IMR-90 (cell line): Measurements from ENCODE around the gene URI1. TPM values are rescaled to one million over a fixed set of nuclear protein-coding genes. Genes with fewer than 3 reads are reported as not detected.
A peak's percentile ranks its signal among the peaks of the same experiment; 100 is the strongest.

Experiments
- ATAC-seq: fragments of 200-7000 bp; cut with Tn5 transposase; 2 replicates; pipeline ENCODE4 v1.9.1; 2020; ENCODE audit warnings: low read depth, mild to moderate bottlenecking, moderate library complexity
- BruUV-seq: library from RNA; stranded (reverse); fragments of 400-500 nt; replicated peaks from 2 replicates; lab custom pipeline; 2021; lab: Mats Ljungman, UMichigan
- CTCF ChIA-PET: fragments of 300-600 bp; formaldehyde crosslinking; extraction: SDS; loops from one replicate; lab custom pipeline; 2021; ENCODE audit warnings: antibody characterized with exemption; lab: Yijun Ruan, JAX
- POLR2A ChIA-PET: fragments of 300-600 bp; sonication (Branson Sonifier 250); formaldehyde crosslinking; loops from one replicate; lab custom pipeline; 2022; ENCODE audit warnings: antibody characterized with exemption; ENCODE audit not compliant: unreplicated experiment; lab: Charles Lee
- DNase-seq: peaks from one replicate; pipeline ENCODE4 v3.0.0; 2013
- H2AFZ ChIP-seq: replicated peaks from 2 replicates; pipeline ENCODE3; 2013; ENCODE audit warnings: low read length, mild to moderate bottlenecking; ENCODE audit not compliant: poor library complexity
- H2AK5ac ChIP-seq: 2 replicates; pipeline ENCODE4 v1.6.1; 2013; ENCODE audit warnings: low read depth, low read length, inconsistent platforms
- H2AK9ac ChIP-seq: replicated peaks from 2 replicates; pipeline ENCODE3; 2013; ENCODE audit warnings: mild to moderate bottlenecking, low read depth, low read length, moderate library complexity; ENCODE audit not compliant: poor library complexity
- H2BK120ac ChIP-seq: 2 replicates; pipeline ENCODE4 v1.6.1; 2013; ENCODE audit warnings: low read depth, low read length, inconsistent platforms
- H2BK15ac ChIP-seq: 3 replicates; pipeline ENCODE4 v1.6.1; 2013; ENCODE audit warnings: low read depth, low read length, inconsistent platforms
- H2BK20ac ChIP-seq: 2 replicates; pipeline ENCODE4 v1.6.1; 2013; ENCODE audit warnings: low read depth, mild to moderate bottlenecking, inconsistent platforms, low read length, moderate library complexity
- H2BK5ac ChIP-seq: 2 replicates; pipeline ENCODE4 v1.6.1; 2013; ENCODE audit warnings: mild to moderate bottlenecking, low read depth, low read length, inconsistent platforms; ENCODE audit not compliant: poor library complexity, severe bottlenecking
- H3K14ac ChIP-seq: replicated peaks from 2 replicates; pipeline ENCODE4 v1.6.1; 2013; ENCODE audit warnings: low read depth, low read length, inconsistent platforms
- H3K18ac ChIP-seq: 2 replicates; pipeline ENCODE4 v1.6.1; 2013; ENCODE audit warnings: low read depth, low read length, control low read depth
- H3K23ac ChIP-seq: 2 replicates; pipeline ENCODE4 v1.6.1; 2013; ENCODE audit warnings: low read depth, low read length, inconsistent platforms
- H3K27ac ChIP-seq: 2 replicates; pipeline ENCODE4 v1.5.1; 2013; ENCODE audit warnings: mild to moderate bottlenecking, control low read depth, low read length; ENCODE audit not compliant: insufficient read depth
- H3K27me3 ChIP-seq: 2 replicates; pipeline ENCODE4 v1.6.1; 2013; ENCODE audit warnings: low read length; ENCODE audit not compliant: control insufficient read depth, insufficient read depth
- H3K36me3 ChIP-seq: 2 replicates; pipeline ENCODE4 v1.6.1; 2013; ENCODE audit warnings: low read length, mixed read lengths; ENCODE audit not compliant: control insufficient read depth, insufficient read depth
- H3K4ac ChIP-seq: 2 replicates; pipeline ENCODE4 v1.6.1; 2013; ENCODE audit warnings: low read depth, low read length, inconsistent platforms
- H3K4me1 ChIP-seq: 2 replicates; pipeline ENCODE4 v1.6.1; 2013; ENCODE audit warnings: low read length, mixed read lengths; ENCODE audit not compliant: control insufficient read depth, insufficient read depth
- H3K4me2 ChIP-seq: 2 replicates; pipeline ENCODE4 v1.6.1; 2013; ENCODE audit warnings: low read depth, mild to moderate bottlenecking, control low read depth, low read length, moderate library complexity
- H3K4me3 ChIP-seq: 2 replicates; pipeline ENCODE4 v1.5.1; 2013; ENCODE audit warnings: low read depth, mild to moderate bottlenecking, control low read depth, low read length, moderate library complexity; ENCODE audit not compliant: insufficient read depth
- H3K56ac ChIP-seq: 2 replicates; pipeline ENCODE4 v1.6.1; 2013; ENCODE audit warnings: low read length, inconsistent platforms; ENCODE audit not compliant: insufficient read depth; ENCODE audit errors: extremely low read depth
- H3K79me1 ChIP-seq, 2 experiments: 2 replicates each; pipeline ENCODE4 v1.6.1; 2013; ENCODE audit warnings: low read length in 2 of 2, inconsistent platforms in 1 of 2, low read depth in 1 of 2
- H3K9ac ChIP-seq: 2 replicates; pipeline ENCODE4 v1.6.1; 2013; ENCODE audit warnings: low read depth, low read length, control low read depth
- H3K9me1 ChIP-seq: 2 replicates; pipeline ENCODE4 v1.6.1; 2013; ENCODE audit warnings: low read length, inconsistent platforms; ENCODE audit not compliant: insufficient read depth
- H3K9me3 ChIP-seq: 2 replicates; pipeline ENCODE4 v1.6.1; 2013; ENCODE audit warnings: low read length; ENCODE audit not compliant: control insufficient read depth, insufficient read depth
- H4K20me1 ChIP-seq: 2 replicates; pipeline ENCODE4 v1.6.1; 2013; ENCODE audit warnings: low read length, inconsistent platforms; ENCODE audit not compliant: insufficient read depth
- H4K5ac ChIP-seq: 2 replicates; pipeline ENCODE4 v1.6.1; 2013; ENCODE audit warnings: mild to moderate bottlenecking, low read depth, low read length, control low read depth
- H4K8ac ChIP-seq, 2 experiments: 2 replicates each; pipeline ENCODE4 v1.6.1; 2013; ENCODE audit warnings: low read depth in 2 of 2, low read length in 2 of 2, control low read depth in 1 of 2, inconsistent platforms in 1 of 2
- H4K91ac ChIP-seq: 2 replicates; pipeline ENCODE4 v1.6.1; 2013; ENCODE audit warnings: low read depth, low read length, inconsistent platforms; ENCODE audit not compliant: insufficient read depth
- CHD1 ChIP-seq: IDR thresholded peaks from 2 replicates; pipeline ENCODE4 v1.6.1; 2012; ENCODE audit warnings: low read depth, low read length, improper control_type of control experiment
- CTCF ChIP-seq: conservative IDR thresholded peaks from 2 replicates; pipeline ENCODE4 v1.5.1; 2012; ENCODE audit warnings: mild to moderate bottlenecking, low read depth, low read length, improper control_type of control experiment
- MXI1 ChIP-seq: IDR thresholded peaks from 2 replicates; pipeline ENCODE4 v1.6.1; 2012; ENCODE audit warnings: low read depth, mild to moderate bottlenecking, low read length, moderate library complexity, borderline replicate concordance
- WGBS, 2 experiments: methylation state at CpG; one replicate each; pipeline versions ENCODE4 v1.1.5 to v1.1.7; 2013; ENCODE audit warnings: missing lambda C conversion rate in 2 of 2; ENCODE audit not compliant: insufficient read length in 1 of 2; ENCODE audit errors: extremely low coverage in 2 of 2; 5-methylcytosine and 5-hydroxymethylcytosine counted together
- dilution Hi-C: fragments of 300-500 bp; cut with HindIII; formaldehyde crosslinking; loops from one replicate; pipeline ENCODE4 v1.14.3; 2018; ENCODE audit warnings: low sequenced_read_pairs; ENCODE audit not compliant: unreplicated experiment
- in situ Hi-C: fragments of 300-500 bp; cut with MboI; formaldehyde crosslinking; loops from 3 replicates; pipeline ENCODE4 v1.14.3; 2019; ENCODE audit warnings: low sequenced_read_pairs, inconsistent platforms, mixed read lengths
- intact Hi-C: fragments of 100-400 bp; cut with micrococcal nuclease; formaldehyde crosslinking; loops from 2 replicates; pipeline ENCODE4 v1.10.0; 2022
- polyA plus RNA-seq, 3 experiments: library from polyadenylated mRNA; depleted of rRNA; stranded (reverse); fragments of >200 nt; gene quantifications; 2 replicates each; pipeline ENCODE4 v1.2.3, GENCODE V29; 2012; ENCODE audit warnings: low replicate concordance in 1 of 3
- total RNA-seq: library from RNA; depleted of rRNA; stranded (reverse); fragments of >200 nt; gene quantifications from 2 replicates; pipeline ENCODE4 v1.2.3, GENCODE V29; 2012

The URI1 gene
- total and polyA plus RNA-seq, 2 of the 4 experiments (the other 2 are of a cell fraction), result 43.2 to 45.3 TPM

GRCh38 chr19:29942404-29943261 lies 594 bp downstream of the URI1 start:
- in situ Hi-C loops (no loop called here), dilution Hi-C loops (no loop called here), intact Hi-C loops (loop anchor here (10.0 kb wide), 1 partner anchor 282 kb away; no protein-coding TSS in a partner anchor)
- peak overlapping the region; percentile 56; the same call in 1 of the 2 replicates for H2AK5ac ChIP-seq
- H3K36me3 ChIP-seq, result no peaks in the 10 kb centered on the region
- TF ChIP-seq MXI1 (0 out of 2 replicates have a peak, but pooled peaks have one; percentile 67), CTCF (no peak), CHD1 (no peak)
- H3K4me3 ChIP-seq, result peak overlapping the region; percentile 97
- H2BK5ac ChIP-seq, result peak overlapping the region; percentile 30
- H3K9me3 ChIP-seq, result no peaks in the 10 kb centered on the region
- no TSS peak for BruUV-seq
- no peak overlapping the region for H2BK15ac ChIP-seq
- peaks cover 7 to 36% of the 10 kb centered on the region in 2 experiments; a peak in 3 of 4 replicates for H3K79me1 ChIP-seq
- H3K14ac ChIP-seq, result peak overlapping the region; percentile 17
- no peaks in the 10 kb centered on the region; the same call in 1 of the 2 replicates for H3K27me3 ChIP-seq
- H2AK9ac ChIP-seq, result peak overlapping the region; percentile 21
- peaks cover 33% of the 10 kb centered on the region for H4K20me1 ChIP-seq
- H2BK120ac ChIP-seq, result no peak overlapping the region
- CTCF ChIA-PET, result interaction anchor here (0.6 kb wide), 2 partner anchors 691 to 1027 kb away, joined by 3 read pairs; no protein-coding TSS in a partner anchor
- peak overlapping the region; percentile 29; the same call in 1 of the 2 replicates for H3K23ac ChIP-seq
- peaks cover 8% of the 10 kb centered on the region for H3K4me1 ChIP-seq
- peak overlapping the region; percentile 98 for H2AFZ ChIP-seq
- H2BK20ac ChIP-seq, result no peak overlapping the region
- peak overlapping the region; percentile 70 to 95; a peak in 3 of 4 replicates for H4K8ac ChIP-seq
- H3K27ac ChIP-seq, result peak overlapping the region; percentile 74
- H3K9me1 ChIP-seq, result peaks cover 7% of the 10 kb centered on the region; the same call in 1 of the 2 replicates
- peak overlapping the region; percentile 52; the same call in 1 of the 2 replicates for H4K91ac ChIP-seq
- peak; percentile 80 for ATAC-seq
- H3K18ac ChIP-seq, result 0 out of 2 replicates have a peak overlapping the region, but pooled peaks have one; percentile 1
- H4K5ac ChIP-seq, result peak overlapping the region; percentile 52
- 1% methylated on average over 29 of the region's 79 CpGs; no CpG with 5 or more reads in 1 of the 2 experiments for WGBS, 2 experiments
- H3K4ac ChIP-seq, result peak overlapping the region; percentile 79
- H3K9ac ChIP-seq, result peak overlapping the region; percentile 86
- no peak for DNase-seq
- H3K56ac ChIP-seq, result peak overlapping the region; percentile 61; the same call in 1 of the 2 replicates
- peak overlapping the region; percentile 94 for H3K4me2 ChIP-seq
- POLR2A ChIA-PET, result interaction anchor here (0.7 kb wide), 1 partner anchor 25 kb away, joined by 3 read pairs; no protein-coding TSS in a partner anchor
